Neural cell (in vitro differentiated cells): ENCODE results near the gene YPEL5. TPM values are rescaled to one million over a fixed set of nuclear protein-coding genes. Genes with fewer than 3 reads are reported as not detected.

Source experiments
- H2AFZ ChIP-seq: fragments of 200-600, 300-800 bp; sonication (generic), shearing (Covaris generic); 2 replicates; pipeline ENCODE4 v1.6.0; 2014; ENCODE audit warnings: low read depth, mild to moderate bottlenecking, antibody characterized with exemption, low read length, moderate library complexity
- H3F3A ChIP-seq: fragments of 200-600 bp; shearing (Covaris generic); 2 replicates; pipeline ENCODE4 v1.6.1; 2016; ENCODE audit warnings: mild to moderate bottlenecking, moderate library complexity, mixed read lengths, antibody characterized with exemption, low read length; ENCODE audit not compliant: insufficient read depth, poor library complexity, severe bottlenecking
- H3K27ac ChIP-seq: fragments of 200-600, 300-800 bp; sonication (generic), shearing (Covaris generic); 2 replicates; pipeline ENCODE4 v1.5.1; 2014; ENCODE audit warnings: mild to moderate bottlenecking, low read length, moderate library complexity
- H3K27me3 ChIP-seq: fragments of 300-800, 200-600 bp; sonication (generic), shearing (Covaris generic); 2 replicates; pipeline ENCODE4 v1.6.0; 2014; ENCODE audit warnings: mild to moderate bottlenecking, low read depth, low read length, moderate library complexity; ENCODE audit not compliant: insufficient read depth
- H3K36me3 ChIP-seq: fragments of 300-800, 200-600 bp; sonication (generic), shearing (Covaris generic); 2 replicates; pipeline ENCODE4 v1.5.1; 2014; ENCODE audit warnings: mild to moderate bottlenecking, antibody characterized with exemption, low read length, moderate library complexity; ENCODE audit not compliant: insufficient read depth
- H3K4me2 ChIP-seq: fragments of 300-800, 200-600 bp; sonication (generic), shearing (Covaris generic); 2 replicates; pipeline ENCODE4 v1.6.0; 2014; ENCODE audit warnings: mild to moderate bottlenecking, low read length
- H3K4me3 ChIP-seq: fragments of 300-800, 200-600 bp; sonication (generic), shearing (Covaris generic); 2 replicates; pipeline ENCODE4 v1.5.1; 2014; ENCODE audit warnings: mild to moderate bottlenecking, low read length, moderate library complexity
- H3K79me2 ChIP-seq: fragments of 200-600 bp; shearing (Covaris generic); replicated peaks from 2 replicates; pipeline ENCODE4 v1.6.0; 2014; ENCODE audit warnings: mild to moderate bottlenecking, low read length, moderate library complexity; ENCODE audit not compliant: insufficient read depth
- H3K9ac ChIP-seq: fragments of 300-800, 200-600 bp; sonication (generic), shearing (Covaris generic); 2 replicates; pipeline ENCODE4 v1.6.1; 2016; ENCODE audit warnings: mild to moderate bottlenecking, low read length, mixed read lengths
- H3K9me2 ChIP-seq: fragments of 200-600 bp; shearing (Covaris generic); 2 replicates; pipeline ENCODE4 v1.6.1; 2016; ENCODE audit warnings: mild to moderate bottlenecking, low read length, mixed read lengths; ENCODE audit not compliant: insufficient read depth
- H3K9me3 ChIP-seq: fragments of 200-600, 300-800 bp; sonication (generic), shearing (Covaris generic); 2 replicates; pipeline ENCODE4 v1.6.1; 2016; ENCODE audit warnings: mild to moderate bottlenecking, mixed run types, low read length, moderate library complexity, mixed read lengths
- H4K20me1 ChIP-seq: fragments of 200-600 bp; shearing (Covaris generic); 2 replicates; pipeline ENCODE4 v1.6.1; 2016; ENCODE audit warnings: mild to moderate bottlenecking, mixed run types; ENCODE audit not compliant: insufficient read depth
- CTCF ChIP-seq: fragments of 450-650 bp; IDR thresholded peaks from 2 replicates; pipeline ENCODE4 v1.5.1; 2014; ENCODE audit warnings: antibody characterized with exemption, mild to moderate bottlenecking, moderate library complexity; ENCODE audit not compliant: poor library complexity, severe bottlenecking
- EP300 ChIP-seq: fragments of 450-650 bp; conservative IDR thresholded peaks from 2 replicates; pipeline ENCODE4 v1.6.1; 2014; ENCODE audit warnings: antibody characterized with exemption, mild to moderate bottlenecking, moderate library complexity; ENCODE audit not compliant: poor library complexity, severe bottlenecking
- EZH2 ChIP-seq: fragments of 200-600, 300-800 bp; shearing (Covaris generic), sonication (generic); IDR thresholded peaks from 2 replicates; pipeline ENCODE4 v1.6.1; 2014; ENCODE audit warnings: antibody characterized with exemption, low read length, borderline replicate concordance, mild to moderate bottlenecking; ENCODE audit not compliant: insufficient read depth, poor library complexity, severe bottlenecking
- MXI1 ChIP-seq: fragments of 450-650 bp; conservative IDR thresholded peaks from 2 replicates; pipeline ENCODE4 v1.6.1; 2014; ENCODE audit warnings: antibody characterized with exemption, mild to moderate bottlenecking; ENCODE audit not compliant: poor library complexity, severe bottlenecking
- POLR2AphosphoS5 ChIP-seq: IDR thresholded peaks from 2 replicates; pipeline ENCODE4 v1.6.1; 2012
- RAD21 ChIP-seq: fragments of 450-650 bp; conservative IDR thresholded peaks from 2 replicates; pipeline ENCODE4 v1.6.1; 2014; ENCODE audit warnings: antibody characterized with exemption, mild to moderate bottlenecking, moderate library complexity
- REST ChIP-seq: IDR thresholded peaks from 2 replicates; pipeline ENCODE4 v1.6.1; 2012; ENCODE audit warnings: borderline replicate concordance
- SMC3 ChIP-seq: fragments of 450-650 bp; conservative IDR thresholded peaks from 2 replicates; pipeline ENCODE4 v1.6.1; 2014; ENCODE audit warnings: antibody characterized with exemption, mild to moderate bottlenecking, moderate library complexity; ENCODE audit not compliant: poor library complexity
- TAF1 ChIP-seq: IDR thresholded peaks from 2 replicates; pipeline ENCODE4 v1.6.1; 2012; ENCODE audit warnings: low read depth
- polyA plus RNA-seq: library from polyadenylated mRNA; depleted of rRNA; stranded (reverse); fragments of >200 nt; gene quantifications from 2 replicates; pipeline ENCODE4 v1.2.3, GENCODE V29; 2014

Gene YPEL5
- polyA plus RNA-seq, 1 donor from 2014 or later, result 130 TPM

- no peak overlapping the region for H3K4me2 ChIP-seq
- no peaks in the 10 kb centered on the region for H3K36me3 ChIP-seq
- no peaks in the 10 kb centered on the region for H3K9me3 ChIP-seq
- TF ChIP-seq EZH2 (no peak), TAF1 (no peak), REST (no peak), RAD21 (no peak), MXI1 (no peak), EP300 (no peak)
- H3F3A ChIP-seq, result no peaks in the 10 kb centered on the region
- no peak overlapping the region for H3K27ac ChIP-seq
- no peaks in the 10 kb centered on the region for H3K27me3 ChIP-seq
- no peaks in the 10 kb centered on the region for H3K79me2 ChIP-seq
- no peaks in the 10 kb centered on the region for H4K20me1 ChIP-seq
- no peaks in the 10 kb centered on the region for H3K9me2 ChIP-seq
- no peak overlapping the region for H2AFZ ChIP-seq
- H3K9ac ChIP-seq, result no peak overlapping the region
- H3K4me3 ChIP-seq, result no peak overlapping the region
These were observed 41.3 kb upstream of the YPEL5 start for GRCh38 chr2:30105556-30105955.

- Histone ChIP-seq H3K36me3 (no peaks in the 10 kb centered on the region), H3F3A (no peaks in the 10 kb centered on the region), H4K20me1 (no peaks in the 10 kb centered on the region), H3K4me2 (no peak overlapping the region), H3K79me2 (no peaks in the 10 kb centered on the region), H3K27ac (no peak overlapping the region), H3K9me2 (no peaks in the 10 kb centered on the region), H3K27me3 (no peaks in the 10 kb centered on the region), H3K4me3 (no peak overlapping the region), H3K9ac (no peak overlapping the region), H2AFZ (no peak overlapping the region), H3K9me3 (no peaks in the 10 kb centered on the region)
- TF ChIP-seq EZH2, result no peak
- TF ChIP-seq EP300, result no peak
- TF ChIP-seq MXI1, result no peak
- TF ChIP-seq POLR2AphosphoS5, result no peak
- no peak for TF ChIP-seq SMC3
- no peak for TF ChIP-seq REST
- no peak for TF ChIP-seq TAF1
- TF ChIP-seq CTCF, result no peak
- TF ChIP-seq RAD21, result no peak
These were observed 40.3 kb upstream of the YPEL5 start for GRCh38 chr2:30106543-30106942.
